Cortex of kidney (tissue), 1 donor: ENCODE measurements around the gene SMARCC2.

Experiments
- DNase-seq: peaks from one replicate; lab custom pipeline; 2025; lab: John Stamatoyannopoulos, UW

Gene SMARCC2

DNA sequence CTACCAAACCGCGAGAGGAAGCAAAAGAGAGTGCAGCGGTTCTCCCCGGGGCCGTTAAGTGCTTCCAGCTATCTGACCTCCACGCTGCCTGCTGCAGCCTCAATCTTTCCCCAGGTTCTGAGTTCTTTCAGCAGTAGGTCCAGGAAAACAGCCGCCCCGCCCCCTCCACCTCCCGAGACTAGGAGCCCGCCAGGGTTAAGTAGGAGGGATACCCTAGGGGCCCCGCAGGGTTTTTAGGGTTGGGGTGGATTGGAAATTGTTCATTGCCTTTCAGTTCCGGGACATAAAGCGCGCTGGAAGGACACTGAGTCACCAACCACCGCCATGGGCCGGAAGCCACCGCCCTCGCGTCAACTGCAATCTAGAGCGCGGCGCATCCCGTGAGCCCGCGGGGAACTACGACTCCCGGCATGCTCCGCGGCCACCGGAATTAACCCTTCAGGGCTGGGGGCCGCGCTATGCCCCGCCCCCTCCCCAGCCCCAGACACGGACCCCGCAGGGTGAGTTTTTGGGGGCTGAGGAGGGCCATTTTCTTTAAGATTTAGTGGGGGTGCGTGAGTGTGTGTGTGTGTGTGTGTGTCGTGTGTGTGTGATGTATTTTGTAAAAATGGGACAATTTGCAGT is 37.0 kb downstream of the SMARCC2 start, which contains the start of gene MYL6B:
MYL6B (plus strand) TSS at position 456 of the 624 bp plus-strand sequence. CDS start 1,332 bp downstream, outside the sequence.
- no peak for DNase-seq

DNA sequence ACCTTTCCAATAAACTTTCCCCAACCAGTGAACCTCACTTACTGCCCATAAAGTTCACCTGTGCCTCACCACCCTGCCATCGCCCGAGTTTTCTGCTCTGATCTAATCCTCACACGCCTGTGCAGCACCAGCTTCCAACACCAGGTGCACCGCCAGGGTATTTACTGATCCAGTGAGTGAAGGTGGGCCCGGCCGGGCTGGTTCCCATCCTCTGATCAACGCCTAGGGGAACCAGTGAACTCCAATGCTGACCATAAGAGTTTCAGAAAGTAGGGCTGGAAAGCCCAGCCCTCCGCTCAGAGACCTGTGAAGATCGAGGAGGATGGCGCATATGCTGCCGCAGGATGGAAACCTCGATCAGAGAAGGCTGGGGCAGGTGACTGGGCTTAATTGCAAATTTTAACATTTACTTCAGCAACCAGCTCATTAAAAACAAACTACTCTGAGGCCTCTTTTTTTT is 37.6 kb downstream of the SMARCC2 start:
- no peak for DNase-seq

DNA sequence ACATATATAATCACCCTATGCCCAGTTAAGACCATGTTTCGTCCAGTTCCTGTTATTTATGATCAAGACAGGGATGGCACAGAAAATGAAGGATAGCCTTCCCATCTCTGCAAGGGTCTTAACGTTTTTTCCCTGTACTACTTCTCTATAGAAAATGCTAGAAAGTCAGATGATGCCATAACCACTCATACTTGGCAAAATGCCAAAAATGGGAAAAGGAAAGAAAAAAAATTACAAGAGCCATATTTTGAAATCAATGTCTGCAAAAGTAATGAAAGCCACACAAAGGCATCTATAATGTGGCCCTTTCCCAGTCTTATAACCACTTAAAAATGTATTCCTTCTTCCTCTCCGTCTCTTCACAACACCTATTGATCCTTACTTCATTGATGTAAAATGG is 38.7 kb downstream of the SMARCC2 start:
- no peak for DNase-seq

GRCh38 chr12:56146492-56147460 is 42.5 kb downstream of the SMARCC2 start:
- no peak for DNase-seq

DNA sequence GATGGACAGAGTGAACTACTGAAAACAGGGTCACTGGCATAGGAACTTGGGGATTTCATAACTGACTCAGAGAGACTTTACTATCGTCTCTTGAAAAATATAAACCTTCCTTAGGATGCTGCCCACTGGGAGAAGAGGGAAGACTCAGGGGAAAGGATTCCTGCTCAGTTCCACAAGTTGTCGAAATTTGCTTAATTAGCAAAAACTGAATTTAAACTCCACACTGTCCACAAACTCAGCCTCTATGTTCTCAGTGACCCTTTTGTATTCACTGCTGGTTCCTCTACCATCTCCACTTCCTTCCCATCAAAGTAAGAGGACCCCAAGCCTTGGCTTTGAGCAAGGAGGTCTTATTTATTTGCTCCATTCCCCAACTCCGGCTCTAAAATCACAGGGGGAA is 44.1 kb downstream of the SMARCC2 start:
- DNase-seq, result no peak

DNA sequence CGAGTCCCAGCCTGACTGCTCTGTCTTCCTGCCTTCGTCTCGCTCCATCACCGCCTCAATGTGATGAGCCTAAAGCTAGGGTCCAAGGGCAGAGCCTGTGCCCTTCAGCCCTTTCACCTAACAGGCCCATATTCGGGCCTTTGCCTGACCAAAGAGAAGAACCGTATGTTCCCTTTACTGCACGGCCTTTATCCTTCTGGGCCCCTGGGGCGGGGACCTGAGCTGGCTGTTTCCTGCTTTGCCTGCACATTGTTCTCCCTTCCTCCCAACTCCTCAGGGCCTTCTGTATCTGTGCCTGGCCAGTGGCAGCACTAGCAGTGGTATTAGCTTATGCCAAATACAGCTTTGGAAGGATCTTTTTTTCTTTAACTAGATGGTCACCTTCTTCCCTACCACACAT is 45.4 kb downstream of the SMARCC2 start:
- DNase-seq, result no peak

- no peak for DNase-seq
Observed at GRCh38 chr12:56143217-56143616, 46.1 kb downstream of the SMARCC2 start.

- DNase-seq, result no peak
Observed at GRCh38 chr12:56141946-56142784, 47.1 kb downstream of the SMARCC2 start.

DNA sequence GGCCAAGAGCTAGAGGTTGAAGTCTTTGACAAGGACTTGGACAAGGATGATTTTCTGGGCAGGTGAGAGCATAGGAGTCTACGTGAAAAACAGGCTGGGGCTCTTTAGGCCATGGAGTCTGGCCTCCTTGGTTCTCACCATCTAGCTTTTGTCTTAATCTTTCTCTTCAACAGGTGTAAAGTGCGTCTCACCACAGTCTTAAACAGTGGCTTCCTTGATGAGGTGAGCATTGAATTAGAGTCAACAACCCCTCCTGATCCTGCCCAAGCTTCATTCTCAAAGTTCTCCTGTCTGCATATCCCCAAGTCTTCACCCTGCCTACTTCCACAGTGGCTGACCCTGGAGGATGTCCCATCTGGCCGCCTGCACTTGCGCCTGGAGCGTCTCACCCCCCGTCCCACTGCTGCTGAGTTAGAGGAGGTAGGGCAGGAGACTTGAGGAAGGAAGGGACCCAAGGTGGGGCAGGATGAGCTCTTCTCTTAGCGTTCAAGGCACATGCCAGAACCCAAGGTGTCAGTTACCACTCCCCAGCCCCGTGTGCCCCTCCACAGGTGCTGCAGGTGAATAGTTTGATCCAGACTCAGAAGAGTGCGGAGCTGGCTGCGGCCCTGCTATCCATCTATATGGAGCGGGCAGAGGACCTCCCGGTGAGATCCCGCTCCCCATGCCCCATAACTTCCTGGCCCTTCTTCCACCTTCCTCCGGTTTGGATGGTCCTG is 51.3 kb downstream of the SMARCC2 start:
- DNase-seq, result no peak

DNA sequence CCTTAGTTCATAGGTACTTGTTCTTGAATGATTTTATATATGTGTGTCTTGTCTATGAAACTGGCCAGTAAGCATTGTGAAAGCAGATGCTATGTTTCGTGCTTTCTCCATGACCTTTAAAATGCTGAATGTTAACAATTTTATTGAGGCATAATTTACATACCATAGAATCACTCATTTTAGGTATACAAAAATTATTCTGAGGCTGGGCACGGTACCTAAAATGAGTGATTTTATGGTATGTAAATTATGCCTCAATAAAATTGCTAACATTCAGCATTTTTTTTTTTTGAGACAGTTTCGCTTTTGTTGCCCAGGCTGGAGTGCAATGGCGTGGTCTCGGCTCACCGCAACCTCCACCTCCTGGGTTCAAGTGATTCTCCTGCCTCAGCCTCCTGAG is 54.4 kb downstream of the SMARCC2 start:
- DNase-seq, result no peak

GRCh38 chr12:56130876-56131275 is 58.4 kb downstream of the SMARCC2 start:
- no peak for DNase-seq

DNA sequence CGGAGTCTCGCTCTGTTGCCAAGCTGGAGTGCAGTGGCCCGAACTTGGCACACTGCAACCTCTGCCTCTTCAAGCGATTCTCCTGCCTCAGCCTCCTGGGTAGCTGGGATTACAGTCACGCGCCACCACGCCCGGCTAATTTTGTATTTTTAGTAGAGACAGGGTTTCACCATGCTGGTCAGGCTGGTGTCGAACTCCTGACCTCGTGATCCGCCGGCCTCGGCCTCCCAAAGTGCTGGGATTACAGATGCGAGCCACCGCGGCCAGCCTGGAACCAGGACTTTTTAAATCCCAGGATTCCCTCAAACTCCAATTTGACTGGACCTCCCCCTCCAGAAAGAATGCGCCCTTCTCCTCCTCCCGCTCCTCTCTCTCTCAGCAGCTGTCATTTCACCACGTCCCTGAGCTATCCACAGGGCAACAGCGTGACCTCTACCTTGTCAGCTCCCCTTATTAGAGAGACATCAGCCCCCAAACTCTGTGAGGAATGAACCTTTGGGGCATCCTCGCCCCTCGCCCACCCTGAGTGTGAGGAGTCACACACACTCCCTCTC is 59.3 kb downstream of the SMARCC2 start:
- DNase-seq, result no peak

- no peak for DNase-seq
Observed at GRCh38 chr12:56129206-56129941, 59.9 kb downstream of the SMARCC2 start.

DNA sequence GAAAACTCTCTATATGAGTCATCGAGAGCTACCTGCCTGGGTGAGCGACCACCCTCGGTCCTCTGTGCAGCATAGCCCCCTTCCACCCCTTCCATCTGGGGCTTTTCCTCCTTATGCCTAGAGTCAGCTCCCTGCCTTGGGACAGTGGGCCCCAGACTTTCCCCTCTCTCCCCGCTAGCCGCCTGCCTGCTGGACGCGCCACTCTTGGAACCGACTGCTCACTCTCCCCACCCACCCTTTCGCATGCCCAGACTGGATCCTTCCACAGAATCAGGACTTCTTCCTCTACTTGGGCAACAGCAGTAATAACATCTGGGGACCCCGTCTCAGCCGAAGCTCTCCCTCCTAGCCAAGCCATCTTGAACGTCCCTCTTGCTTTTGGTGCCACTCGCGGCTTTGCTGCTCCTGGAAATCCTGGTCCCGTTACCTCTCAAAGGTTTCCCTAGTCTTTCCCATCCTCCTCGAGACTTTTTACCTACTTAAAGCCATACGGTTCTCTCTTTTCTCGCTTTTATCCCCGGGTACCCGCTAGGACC is 60.5 kb downstream of the SMARCC2 start:
- DNase-seq, result no peak

GRCh38 chr12:56127888-56128669 is 61.2 kb downstream of the SMARCC2 start, which contains the start of gene ESYT1:
ESYT1 (plus strand) TSS chr12:56128267; CDS start chr12:56128320, 53 bp downstream.
- no peak for DNase-seq

- DNase-seq, result no peak
Observed at GRCh38 chr12:56127485-56127887, 61.8 kb downstream of the SMARCC2 start.

- DNase-seq, result no peak
Observed at GRCh38 chr12:56126732-56127239, 62.5 kb downstream of the SMARCC2 start.

DNA sequence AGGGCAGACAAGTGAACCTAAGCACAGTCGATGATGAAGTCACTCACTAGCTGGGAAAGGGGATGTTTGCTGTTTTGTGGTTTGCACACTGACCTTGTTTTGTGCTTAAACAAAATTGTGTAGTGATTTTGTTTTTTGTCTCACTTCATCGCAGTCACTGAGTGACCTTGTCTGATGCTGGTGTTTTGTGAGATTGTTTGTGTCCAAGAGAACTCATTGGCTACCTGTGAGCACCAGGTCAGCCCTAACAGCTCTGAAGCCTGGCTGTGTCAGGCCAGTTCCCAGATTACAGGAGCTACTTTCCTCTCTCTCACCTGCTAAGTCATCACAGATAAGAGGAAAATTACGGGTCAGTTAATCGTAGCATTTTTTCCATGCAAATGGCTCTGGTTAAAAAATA is 65.2 kb downstream of the SMARCC2 start:
- DNase-seq, result no peak

DNA sequence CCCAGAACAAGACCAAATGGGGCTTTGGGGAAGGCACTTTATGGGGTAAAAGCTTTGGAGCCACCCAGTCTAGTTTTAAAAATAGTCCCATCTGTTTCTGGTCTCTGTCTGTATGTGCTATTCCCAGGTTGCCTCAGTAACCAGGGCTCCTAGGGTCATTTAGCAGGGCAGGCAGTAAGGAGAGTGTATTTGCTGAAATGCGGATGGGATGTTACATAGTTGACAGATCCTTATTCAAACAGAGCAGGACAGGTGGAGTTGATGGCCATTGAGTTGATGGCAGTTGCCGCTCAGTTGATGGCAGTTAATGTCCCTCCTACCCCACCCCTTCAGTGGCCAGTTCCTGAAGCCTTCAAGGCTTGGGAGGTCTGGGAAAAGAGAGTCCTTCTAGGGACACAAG is 66.6 kb downstream of the SMARCC2 start:
- no peak for DNase-seq
